Measurements from ENCODE around the gene OTOG.

OTOG gene

GRCh38 chr11:17531636-17532113, 15.4 kb upstream of the OTOG start:
- H3K4me3 ChIP-seq (ENCODE audit: low read depth, low read length), result no peak overlapping the region
- no peak for TF ChIP-seq CTCF (conservative IDR thresholded peaks at IDR 0.05; ENCODE audit: low read depth, low read length)
- DNase-seq (ENCODE audit: low read depth), result peak; percentile 51

GRCh38 chr11:17532784-17533183, 14.3 kb upstream of the OTOG start:
- no peak overlapping the region for H3K4me3 ChIP-seq (ENCODE audit: low read depth, low read length)
- TF ChIP-seq CTCF (conservative IDR thresholded peaks at IDR 0.05; ENCODE audit: low read depth, low read length), result no peak

GRCh38 chr11:17533341-17533740, 13.7 kb upstream of the OTOG start:
- H3K4me3 ChIP-seq (ENCODE audit: low read depth, low read length), result no peak overlapping the region
- no peak for TF ChIP-seq CTCF (conservative IDR thresholded peaks at IDR 0.05; ENCODE audit: low read depth, low read length)
- DNase-seq (ENCODE audit: low read depth), result no peak

More at GRCh38 chr11:17532784-17533183, 14.3 kb upstream of the OTOG start:
- DNase-seq (ENCODE audit: low read depth), result no peak

GRCh38 chr11:17533778-17534415, 13.2 kb upstream of the OTOG start:
- TF ChIP-seq CTCF (conservative IDR thresholded peaks at IDR 0.05; ENCODE audit: low read depth, low read length), result no peak
- no peak overlapping the region for H3K4me3 ChIP-seq (ENCODE audit: low read depth, low read length)
- DNase-seq (ENCODE audit: low read depth), result peak; percentile 13

GRCh38 chr11:17535488-17535887, 11.6 kb upstream of the OTOG start:
- TF ChIP-seq CTCF (conservative IDR thresholded peaks at IDR 0.05; ENCODE audit: low read depth, low read length), result no peak
- H3K4me3 ChIP-seq (ENCODE audit: low read depth, low read length), result no peak overlapping the region
- DNase-seq (ENCODE audit: low read depth), result no peak

GRCh38 chr11:17537261-17537660, 9.8 kb upstream of the OTOG start:
- no peak for DNase-seq (ENCODE audit: low read depth)
- H3K4me3 ChIP-seq (ENCODE audit: low read depth, low read length), result no peak overlapping the region
- no peak for TF ChIP-seq CTCF (conservative IDR thresholded peaks at IDR 0.05; ENCODE audit: low read depth, low read length)

GRCh38 chr11:17538054-17538453, 9.0 kb upstream of the OTOG start:
- no peak for DNase-seq (ENCODE audit: low read depth)
- TF ChIP-seq CTCF (conservative IDR thresholded peaks at IDR 0.05; ENCODE audit: low read depth, low read length), result no peak
- H3K4me3 ChIP-seq (ENCODE audit: low read depth, low read length), result no peak overlapping the region
